ENCODE measurements around the gene CATSPERZ.

CATSPERZ gene

GRCh38 chr11:64258946-64259532, 41.1 kb upstream of the CATSPERZ start:
- H3K4me3 ChIP-seq (ENCODE audit: low read length) = no peak overlapping the region
- no peaks in the 10 kb centered on the region for H3K27me3 ChIP-seq (ENCODE audit: control insufficient read depth, insufficient read depth, low read length)
- no peak overlapping the region for H3K9ac ChIP-seq (ENCODE audit: low read length)
- H3K36me3 ChIP-seq (ENCODE audit: control insufficient read depth, insufficient read depth, low read length) = peaks cover 31% of the 10 kb centered on the region
- no peak overlapping the region for H3K27ac ChIP-seq (ENCODE audit: low read depth, low read length)
- no peaks in the 10 kb centered on the region for H3K4me1 ChIP-seq (ENCODE audit: control insufficient read depth, insufficient read depth, low read length)

GRCh38 chr11:64259533-64260067, 40.6 kb upstream of the CATSPERZ start:
- Histone ChIP-seq H3K27ac (ENCODE audit: low read depth, low read length) (no peak overlapping the region), H3K27me3 (ENCODE audit: control insufficient read depth, insufficient read depth, low read length) (no peaks in the 10 kb centered on the region), H3K36me3 (ENCODE audit: control insufficient read depth, insufficient read depth, low read length) (peaks cover 36% of the 10 kb centered on the region), H3K4me1 (ENCODE audit: control insufficient read depth, insufficient read depth, low read length) (no peaks in the 10 kb centered on the region), H3K9ac (ENCODE audit: low read length) (no peak overlapping the region), H3K4me3 (ENCODE audit: low read length) (no peak overlapping the region)

- H3K4me3 ChIP-seq (ENCODE audit: low read length) = no peak overlapping the region
- no peak overlapping the region for H3K9ac ChIP-seq (ENCODE audit: low read length)
- no peak overlapping the region for H3K27ac ChIP-seq (ENCODE audit: low read depth, low read length)
- no peaks in the 10 kb centered on the region for H3K4me1 ChIP-seq (ENCODE audit: control insufficient read depth, insufficient read depth, low read length)
- no peaks in the 10 kb centered on the region for H3K27me3 ChIP-seq (ENCODE audit: control insufficient read depth, insufficient read depth, low read length)
- peaks cover 37% of the 10 kb centered on the region for H3K36me3 ChIP-seq (ENCODE audit: control insufficient read depth, insufficient read depth, low read length)
Measured at GRCh38 chr11:64260147-64260708, 39.9 kb upstream of the CATSPERZ start.

GRCh38 chr11:64261556-64262080, 38.5 kb upstream of the CATSPERZ start:
- Histone ChIP-seq H3K9ac (ENCODE audit: low read length) (no peak overlapping the region), H3K36me3 (ENCODE audit: control insufficient read depth, insufficient read depth, low read length) (peaks cover 40% of the 10 kb centered on the region), H3K27me3 (ENCODE audit: control insufficient read depth, insufficient read depth, low read length) (no peaks in the 10 kb centered on the region), H3K27ac (ENCODE audit: low read depth, low read length) (no peak overlapping the region), H3K4me1 (ENCODE audit: control insufficient read depth, insufficient read depth, low read length) (no peaks in the 10 kb centered on the region), H3K4me3 (ENCODE audit: low read length) (no peak overlapping the region)

GRCh38 chr11:64262271-64263002, 37.7 kb upstream of the CATSPERZ start:
- H3K36me3 ChIP-seq (ENCODE audit: control insufficient read depth, insufficient read depth, low read length) = peaks cover 38% of the 10 kb centered on the region
- no peaks in the 10 kb centered on the region for H3K27me3 ChIP-seq (ENCODE audit: control insufficient read depth, insufficient read depth, low read length)
- no peak overlapping the region for H3K9ac ChIP-seq (ENCODE audit: low read length)
- no peaks in the 10 kb centered on the region for H3K4me1 ChIP-seq (ENCODE audit: control insufficient read depth, insufficient read depth, low read length)
- H3K4me3 ChIP-seq (ENCODE audit: low read length) = no peak overlapping the region
- no peak overlapping the region for H3K27ac ChIP-seq (ENCODE audit: low read depth, low read length)

- H3K4me1 ChIP-seq (ENCODE audit: control insufficient read depth, insufficient read depth, low read length) = peaks cover 2% of the 10 kb centered on the region
Measured at GRCh38 chr11:64263021-64263946, 36.9 kb upstream of the CATSPERZ start.

GRCh38 chr11:64263947-64264317, 36.2 kb upstream of the CATSPERZ start:
- Histone ChIP-seq H3K27me3 (ENCODE audit: control insufficient read depth, insufficient read depth, low read length) (peaks cover under 1% of the 10 kb centered on the region), H3K36me3 (ENCODE audit: control insufficient read depth, insufficient read depth, low read length) (peaks cover 35% of the 10 kb centered on the region), H3K27ac (ENCODE audit: low read depth, low read length) (no peak overlapping the region), H3K4me1 (ENCODE audit: control insufficient read depth, insufficient read depth, low read length) (peaks cover 8% of the 10 kb centered on the region), H3K9ac (ENCODE audit: low read length) (no peak overlapping the region), H3K4me3 (ENCODE audit: low read length) (no peak overlapping the region)

More at GRCh38 chr11:64263021-64263946, 36.9 kb upstream of the CATSPERZ start:
- H3K4me3 ChIP-seq (ENCODE audit: low read length) = no peak overlapping the region
- H3K9ac ChIP-seq (ENCODE audit: low read length) = no peak overlapping the region
- H3K36me3 ChIP-seq (ENCODE audit: control insufficient read depth, insufficient read depth, low read length) = peaks cover 38% of the 10 kb centered on the region
- no peak overlapping the region for H3K27ac ChIP-seq (ENCODE audit: low read depth, low read length)
- H3K27me3 ChIP-seq (ENCODE audit: control insufficient read depth, insufficient read depth, low read length) = no peaks in the 10 kb centered on the region

GRCh38 chr11:64264371-64264852, 35.7 kb upstream of the CATSPERZ start:
- H3K9ac ChIP-seq (ENCODE audit: low read length) = no peak overlapping the region
- peaks cover 9% of the 10 kb centered on the region for H3K4me1 ChIP-seq (ENCODE audit: control insufficient read depth, insufficient read depth, low read length)
- H3K27ac ChIP-seq (ENCODE audit: low read depth, low read length) = no peak overlapping the region
- no peak overlapping the region for H3K4me3 ChIP-seq (ENCODE audit: low read length)
- H3K36me3 ChIP-seq (ENCODE audit: control insufficient read depth, insufficient read depth, low read length) = peaks cover 32% of the 10 kb centered on the region
- H3K27me3 ChIP-seq (ENCODE audit: control insufficient read depth, insufficient read depth, low read length) = peaks cover 2% of the 10 kb centered on the region

GRCh38 chr11:64265176-64266160, 34.7 kb upstream of the CATSPERZ start:
- Histone ChIP-seq H3K4me1 (ENCODE audit: control insufficient read depth, insufficient read depth, low read length) (peaks cover 9% of the 10 kb centered on the region), H3K36me3 (ENCODE audit: control insufficient read depth, insufficient read depth, low read length) (peaks cover 22% of the 10 kb centered on the region), H3K27ac (ENCODE audit: low read depth, low read length) (no peak overlapping the region), H3K4me3 (ENCODE audit: low read length) (no peak overlapping the region), H3K27me3 (ENCODE audit: control insufficient read depth, insufficient read depth, low read length) (peaks cover 2% of the 10 kb centered on the region), H3K9ac (ENCODE audit: low read length) (no peak overlapping the region)

GRCh38 chr11:64266339-64266738, 33.8 kb upstream of the CATSPERZ start:
- Histone ChIP-seq H3K27me3 (ENCODE audit: control insufficient read depth, insufficient read depth, low read length) (peaks cover 2% of the 10 kb centered on the region), H3K36me3 (ENCODE audit: control insufficient read depth, insufficient read depth, low read length) (peaks cover 22% of the 10 kb centered on the region)

More at GRCh38 chr11:64266339-64266738, 33.8 kb upstream of the CATSPERZ start:
- Histone ChIP-seq H3K9ac (ENCODE audit: low read length) (no peak overlapping the region), H3K4me3 (ENCODE audit: low read length) (no peak overlapping the region), H3K4me1 (ENCODE audit: control insufficient read depth, insufficient read depth, low read length) (peaks cover 9% of the 10 kb centered on the region), H3K27ac (ENCODE audit: low read depth, low read length) (no peak overlapping the region)
